Bronchial epithelial cell (primary cell): ENCODE measurements around the gene CD36. TPM values are rescaled to one million over a fixed set of nuclear protein-coding genes. Genes with fewer than 3 reads are reported as not detected.
A peak's percentile ranks its signal among the peaks of the same experiment; 100 is the strongest.

ENCODE experiments used
- DNase-seq: peaks from one replicate; pipeline ENCODE4 v3.0.0-alpha.2; 2010; ENCODE audit warnings: low read depth
- FAIRE-seq: peaks from 2 replicates; lab custom pipeline; 2011; peaks lifted over from hg19 to GRCh38; lab: Jason Lieb, UNC
- H3K27me3 ChIP-seq: 2 replicates; pipeline ENCODE4 v1.5.1; 2011; ENCODE audit warnings: low read length; ENCODE audit not compliant: control insufficient read depth, insufficient read depth
- H3K36me3 ChIP-seq: 2 replicates; pipeline ENCODE4 v1.5.1; 2011; ENCODE audit warnings: low read length; ENCODE audit not compliant: control insufficient read depth, insufficient read depth
- H3K4me3 ChIP-seq: 2 replicates; pipeline ENCODE4 v1.5.1; 2011; ENCODE audit warnings: mild to moderate bottlenecking, low read depth, low read length, control low read depth
- CTCF ChIP-seq: IDR thresholded peaks from 2 replicates; pipeline ENCODE4 v1.5.1; 2011; ENCODE audit warnings: mild to moderate bottlenecking, moderate library complexity, low read length, control low read depth, inconsistent platforms; ENCODE audit not compliant: insufficient read depth, severe bottlenecking
- total RNA-seq: library from RNA; depleted of rRNA; stranded (reverse); fragments of >200 nt; gene quantifications from 2 replicates; pipeline ENCODE4 v1.2.1, GENCODE V29; 2014

Gene CD36
- total RNA-seq, 1 donor from 2014 or later, result 1.3 TPM

GRCh38 chr7:80720146-80720545 is 81.7 kb downstream of the CD36 start:
- DNase-seq, result no peak
- Histone ChIP-seq H3K4me3 (no peak overlapping the region), H3K36me3 (no peaks in the 10 kb centered on the region), H3K27me3 (no peaks in the 10 kb centered on the region)
- no peak for FAIRE-seq
- no peak for TF ChIP-seq CTCF

GRCh38 chr7:80721883-80722615 is 83.6 kb downstream of the CD36 start:
- no peak for FAIRE-seq
- peak; percentile 90 for DNase-seq
- no peak overlapping the region for H3K4me3 ChIP-seq

GRCh38 chr7:80722616-80723195 is 84.3 kb downstream of the CD36 start:
- H3K4me3 ChIP-seq, result no peak overlapping the region
- no peak for TF ChIP-seq CTCF
- peak; percentile 99 for FAIRE-seq

More at GRCh38 chr7:80721883-80722615, 83.6 kb downstream of the CD36 start:
- no peak for TF ChIP-seq CTCF
- no peaks in the 10 kb centered on the region for H3K36me3 ChIP-seq
- no peaks in the 10 kb centered on the region for H3K27me3 ChIP-seq

GRCh38 chr7:80724249-80724871 is 85.9 kb downstream of the CD36 start:
- H3K4me3 ChIP-seq, result no peak overlapping the region
- FAIRE-seq, result no peak
- no peak for DNase-seq
- no peak for TF ChIP-seq CTCF
- no peaks in the 10 kb centered on the region for H3K27me3 ChIP-seq
- H3K36me3 ChIP-seq, result no peaks in the 10 kb centered on the region

More at GRCh38 chr7:80722616-80723195, 84.3 kb downstream of the CD36 start:
- peak; percentile 99 for DNase-seq
- Histone ChIP-seq H3K27me3 (no peaks in the 10 kb centered on the region), H3K36me3 (no peaks in the 10 kb centered on the region)

- no peak for FAIRE-seq
Measured at GRCh38 chr7:80725181-80725611, 86.8 kb downstream of the CD36 start.

More at GRCh38 chr7:80725181-80725611, 86.8 kb downstream of the CD36 start:
- TF ChIP-seq CTCF, result no peak
- Histone ChIP-seq H3K4me3 (no peak overlapping the region), H3K27me3 (no peaks in the 10 kb centered on the region), H3K36me3 (no peaks in the 10 kb centered on the region)
- DNase-seq, result no peak

Other genes with a start within 250 kb of the CD36 start
- not detected in 2 replicates for gene GNAT3, start 126.6 kb upstream of the CD36 start, total RNA-seq